ENCODE data around the gene CCDC116.

CCDC116 gene

DNA sequence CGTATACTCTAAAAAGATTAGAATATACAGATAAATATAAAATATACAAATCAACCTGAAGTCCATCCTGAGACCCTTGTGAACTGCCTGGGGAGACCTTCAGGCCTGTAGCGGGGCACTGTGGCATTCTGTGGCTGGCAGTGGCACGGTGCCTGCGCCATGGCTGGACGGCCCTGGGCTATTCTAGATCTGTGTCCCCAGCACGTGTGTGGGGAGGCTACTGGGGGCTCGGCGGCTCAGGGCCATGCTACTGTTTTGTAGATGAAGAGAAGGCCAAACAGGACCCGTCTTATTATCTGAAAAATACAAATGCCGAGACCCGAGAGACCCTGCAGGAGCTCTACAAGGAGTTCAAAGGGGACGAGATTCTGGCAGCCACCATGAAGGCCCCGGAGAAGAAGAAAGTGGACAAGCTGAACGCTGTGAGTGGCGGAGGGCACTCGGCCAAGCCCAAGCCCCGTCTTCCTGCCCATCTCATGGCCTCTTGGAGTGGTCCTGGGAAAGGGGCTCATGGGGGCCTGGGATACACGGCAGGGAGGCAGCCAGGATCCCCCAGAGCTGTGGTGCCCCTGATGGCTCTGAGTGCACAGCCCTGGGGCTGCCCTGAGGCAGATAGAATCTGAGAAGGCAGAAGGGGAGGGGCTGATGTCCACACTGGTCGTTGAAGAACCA lies 52.1 kb downstream of the CCDC116 start:
- DNase-seq = no peak

DNA sequence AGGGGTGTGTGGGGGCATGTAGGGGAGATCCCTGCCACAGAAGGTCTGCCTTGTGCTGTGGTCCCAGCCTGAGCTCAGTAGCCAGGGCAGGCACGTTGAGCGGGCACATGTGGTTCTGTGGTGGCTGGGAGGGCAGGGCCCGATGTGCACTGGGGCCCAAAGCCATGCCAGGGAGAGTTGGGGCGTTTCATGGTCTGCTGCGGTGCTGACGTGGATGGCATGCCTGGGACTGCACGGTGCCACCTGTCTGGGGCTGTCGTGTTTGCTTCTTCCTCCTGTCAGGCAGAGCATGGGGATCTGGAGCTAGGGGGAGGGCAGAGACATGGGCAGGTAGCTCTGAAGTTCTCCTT lies 52.6 kb downstream of the CCDC116 start:
- DNase-seq = no peak

- DNase-seq = no peak
Observed at GRCh38 chr22:21686193-21686608, 53.6 kb downstream of the CCDC116 start.

Data from NCI-H1436 (cell line).